HL-60 (cell line): ENCODE measurements around the gene MICAL2.

Experiments
- DNase-seq, 2 experiments: peaks; one replicate each; pipeline ENCODE4 v3.0.0-alpha.2; 2010 to 2020; ENCODE audit warnings: low read depth in 1 of 2, low spot score in 1 of 2
- H3K27ac ChIP-seq: fragments of 250-450 bp; sonication (Bioruptor Pico); replicated peaks from 2 replicates; pipeline ENCODE4 v1.5.1; 2020; ENCODE audit warnings: mild to moderate bottlenecking, moderate library complexity
- H3K27me3 ChIP-seq: fragments of 250-450 bp; sonication (Bioruptor Pico); 2 replicates; pipeline ENCODE4 v1.5.1; 2021; ENCODE audit warnings: mild to moderate bottlenecking, moderate library complexity; ENCODE audit not compliant: insufficient read depth, poor library complexity, severe bottlenecking
- H3K4me3 ChIP-seq: replicated peaks from 2 replicates; pipeline ENCODE4 v1.5.1; 2011; ENCODE audit warnings: mild to moderate bottlenecking, control low read depth, low read length; ENCODE audit not compliant: insufficient read depth
- GABPA ChIP-seq: IDR thresholded peaks from 2 replicates; pipeline ENCODE4 v1.6.1; 2012; ENCODE audit warnings: low read depth
- POLR2AphosphoS5 ChIP-seq: IDR thresholded peaks from 2 replicates; pipeline ENCODE4 v1.6.1; 2012; ENCODE audit warnings: low read depth
- REST ChIP-seq: IDR thresholded peaks from 2 replicates; pipeline ENCODE4 v1.6.1; 2012; ENCODE audit warnings: low read depth; ENCODE audit not compliant: insufficient replicate concordance
- SPI1 ChIP-seq: IDR thresholded peaks from 2 replicates; pipeline ENCODE4 v1.6.1; 2012; ENCODE audit warnings: low read depth, mild to moderate bottlenecking, borderline replicate concordance
- TF ChIP-seq, protein P1 (sequence below): IDR thresholded peaks from one replicate; pipeline ENCODE4 v1.5.1; 2011; ENCODE audit warnings: low read length, control low read depth, inconsistent platforms; ENCODE audit not compliant: insufficient read depth

Gene MICAL2

GRCh38 chr11:12182676-12183541 is 72.5 kb downstream of the MICAL2 start:
- Histone ChIP-seq H3K4me3 (no peak overlapping the region), H3K27ac (no peak overlapping the region), H3K27me3 (no peaks in the 10 kb centered on the region)
- TF ChIP-seq SPI1 (no peak), GABPA (no peak), POLR2AphosphoS5 (no peak), REST (no peak)
- TF ChIP-seq, protein P1, sequence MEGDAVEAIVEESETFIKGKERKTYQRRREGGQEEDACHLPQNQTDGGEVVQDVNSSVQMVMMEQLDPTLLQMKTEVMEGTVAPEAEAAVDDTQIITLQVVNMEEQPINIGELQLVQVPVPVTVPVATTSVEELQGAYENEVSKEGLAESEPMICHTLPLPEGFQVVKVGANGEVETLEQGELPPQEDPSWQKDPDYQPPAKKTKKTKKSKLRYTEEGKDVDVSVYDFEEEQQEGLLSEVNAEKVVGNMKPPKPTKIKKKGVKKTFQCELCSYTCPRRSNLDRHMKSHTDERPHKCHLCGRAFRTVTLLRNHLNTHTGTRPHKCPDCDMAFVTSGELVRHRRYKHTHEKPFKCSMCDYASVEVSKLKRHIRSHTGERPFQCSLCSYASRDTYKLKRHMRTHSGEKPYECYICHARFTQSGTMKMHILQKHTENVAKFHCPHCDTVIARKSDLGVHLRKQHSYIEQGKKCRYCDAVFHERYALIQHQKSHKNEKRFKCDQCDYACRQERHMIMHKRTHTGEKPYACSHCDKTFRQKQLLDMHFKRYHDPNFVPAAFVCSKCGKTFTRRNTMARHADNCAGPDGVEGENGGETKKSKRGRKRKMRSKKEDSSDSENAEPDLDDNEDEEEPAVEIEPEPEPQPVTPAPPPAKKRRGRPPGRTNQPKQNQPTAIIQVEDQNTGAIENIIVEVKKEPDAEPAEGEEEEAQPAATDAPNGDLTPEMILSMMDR, result no peak
- no peak for DNase-seq

GRCh38 chr11:12183827-12184620 is 73.6 kb downstream of the MICAL2 start:
- no peak overlapping the region for H3K4me3 ChIP-seq
- H3K27ac ChIP-seq, result no peak overlapping the region
- H3K27me3 ChIP-seq, result no peaks in the 10 kb centered on the region
- no peak for DNase-seq
- TF ChIP-seq, protein P1, result no peak
- TF ChIP-seq GABPA, result no peak
- no peak for TF ChIP-seq SPI1
- TF ChIP-seq POLR2AphosphoS5, result no peak
- no peak for TF ChIP-seq REST

DNA sequence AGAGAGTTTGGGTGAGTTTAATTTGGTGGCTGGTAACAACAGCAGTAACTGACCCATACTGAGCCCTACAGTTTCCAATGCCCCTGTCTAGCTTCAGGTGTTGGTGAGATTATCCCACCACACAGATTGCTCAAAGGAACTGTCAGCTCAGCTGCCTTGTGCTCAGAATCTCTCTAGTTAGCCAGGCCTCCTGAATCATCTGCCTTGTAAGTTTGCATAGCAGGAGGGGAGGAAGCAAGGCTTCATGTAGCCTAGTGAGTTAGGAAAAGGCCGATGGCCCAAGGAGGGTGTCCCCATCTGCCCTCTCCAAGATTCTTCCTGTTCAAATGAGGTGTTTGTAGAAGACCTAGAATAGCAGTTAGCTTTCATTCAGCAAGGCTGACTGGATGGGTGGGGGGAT is 74.3 kb downstream of the MICAL2 start:
- H3K27me3 ChIP-seq, result no peaks in the 10 kb centered on the region
- no peak overlapping the region for H3K4me3 ChIP-seq
- no peak for DNase-seq
- H3K27ac ChIP-seq, result no peak overlapping the region
- TF ChIP-seq SPI1 (no peak), REST (no peak), GABPA (no peak), POLR2AphosphoS5 (no peak)
- TF ChIP-seq, protein P1, result no peak
